ENCODE data around the gene MBTPS1. TPM values are rescaled to one million over a fixed set of nuclear protein-coding genes. Genes with fewer than 3 reads are reported as not detected.

MBTPS1 gene
- total and polyA plus RNA-seq, 2 donors from 2014 or later, result 45.5 to 91.7 TPM

DNA sequence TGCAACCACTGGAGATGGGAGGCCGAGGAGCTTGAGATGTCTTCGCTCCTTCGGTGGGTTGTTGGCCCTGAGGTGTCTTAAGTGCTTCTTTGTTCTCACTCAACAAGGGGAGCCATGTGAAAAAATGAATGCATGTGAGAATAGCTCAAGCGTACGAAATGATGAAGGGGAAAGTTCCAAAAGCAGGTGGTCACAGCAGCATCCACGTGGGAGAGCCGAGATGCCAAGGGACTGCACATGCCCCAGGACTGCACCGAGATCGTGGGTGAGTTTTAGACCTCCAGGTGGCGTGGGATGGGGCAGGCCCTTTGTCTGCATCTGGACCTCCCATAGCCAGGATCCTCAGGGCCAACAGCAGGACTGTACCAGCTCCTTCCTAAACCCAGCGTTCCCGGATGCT is 82.2 kb downstream of the MBTPS1 start:
- Histone ChIP-seq H3K36me3 (ENCODE audit: control insufficient read depth in 2 of 3, insufficient read depth in 3 of 3, low read length in 3 of 3) (no peaks in the 10 kb centered on the region), H3K27ac (ENCODE audit: low read depth in 2 of 2, low read length in 2 of 2) (no peak overlapping the region), H3K27me3 (ENCODE audit: control insufficient read depth, insufficient read depth, low read length) (no peaks in the 10 kb centered on the region), H3K9me3 (ENCODE audit: control insufficient read depth in 2 of 3, insufficient read depth in 1 of 3, low read length in 3 of 3) (peaks cover 0 to 8% (median 0%) of the 10 kb centered on the region in 3 donors), H3K9ac (ENCODE audit: low read length in 3 of 3) (no peak overlapping the region), H3K4me1 (ENCODE audit: control insufficient read depth in 2 of 3, insufficient read depth in 2 of 3, low read depth in 1 of 3, low read length in 3 of 3) (no peaks in the 10 kb centered on the region), H3K4me3 (ENCODE audit: low read length in 3 of 3) (no peak overlapping the region)
- DNase-seq (no peak), FAIRE-seq (no peak)
- intact Hi-C loops (cut with DNase I), result no loop called here
- TF ChIP-seq, protein P1, sequence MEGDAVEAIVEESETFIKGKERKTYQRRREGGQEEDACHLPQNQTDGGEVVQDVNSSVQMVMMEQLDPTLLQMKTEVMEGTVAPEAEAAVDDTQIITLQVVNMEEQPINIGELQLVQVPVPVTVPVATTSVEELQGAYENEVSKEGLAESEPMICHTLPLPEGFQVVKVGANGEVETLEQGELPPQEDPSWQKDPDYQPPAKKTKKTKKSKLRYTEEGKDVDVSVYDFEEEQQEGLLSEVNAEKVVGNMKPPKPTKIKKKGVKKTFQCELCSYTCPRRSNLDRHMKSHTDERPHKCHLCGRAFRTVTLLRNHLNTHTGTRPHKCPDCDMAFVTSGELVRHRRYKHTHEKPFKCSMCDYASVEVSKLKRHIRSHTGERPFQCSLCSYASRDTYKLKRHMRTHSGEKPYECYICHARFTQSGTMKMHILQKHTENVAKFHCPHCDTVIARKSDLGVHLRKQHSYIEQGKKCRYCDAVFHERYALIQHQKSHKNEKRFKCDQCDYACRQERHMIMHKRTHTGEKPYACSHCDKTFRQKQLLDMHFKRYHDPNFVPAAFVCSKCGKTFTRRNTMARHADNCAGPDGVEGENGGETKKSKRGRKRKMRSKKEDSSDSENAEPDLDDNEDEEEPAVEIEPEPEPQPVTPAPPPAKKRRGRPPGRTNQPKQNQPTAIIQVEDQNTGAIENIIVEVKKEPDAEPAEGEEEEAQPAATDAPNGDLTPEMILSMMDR (IDR thresholded peaks at IDR 0.05; ENCODE audit: borderline replicate concordance, extremely low read depth, insufficient read depth), result no peak

DNA sequence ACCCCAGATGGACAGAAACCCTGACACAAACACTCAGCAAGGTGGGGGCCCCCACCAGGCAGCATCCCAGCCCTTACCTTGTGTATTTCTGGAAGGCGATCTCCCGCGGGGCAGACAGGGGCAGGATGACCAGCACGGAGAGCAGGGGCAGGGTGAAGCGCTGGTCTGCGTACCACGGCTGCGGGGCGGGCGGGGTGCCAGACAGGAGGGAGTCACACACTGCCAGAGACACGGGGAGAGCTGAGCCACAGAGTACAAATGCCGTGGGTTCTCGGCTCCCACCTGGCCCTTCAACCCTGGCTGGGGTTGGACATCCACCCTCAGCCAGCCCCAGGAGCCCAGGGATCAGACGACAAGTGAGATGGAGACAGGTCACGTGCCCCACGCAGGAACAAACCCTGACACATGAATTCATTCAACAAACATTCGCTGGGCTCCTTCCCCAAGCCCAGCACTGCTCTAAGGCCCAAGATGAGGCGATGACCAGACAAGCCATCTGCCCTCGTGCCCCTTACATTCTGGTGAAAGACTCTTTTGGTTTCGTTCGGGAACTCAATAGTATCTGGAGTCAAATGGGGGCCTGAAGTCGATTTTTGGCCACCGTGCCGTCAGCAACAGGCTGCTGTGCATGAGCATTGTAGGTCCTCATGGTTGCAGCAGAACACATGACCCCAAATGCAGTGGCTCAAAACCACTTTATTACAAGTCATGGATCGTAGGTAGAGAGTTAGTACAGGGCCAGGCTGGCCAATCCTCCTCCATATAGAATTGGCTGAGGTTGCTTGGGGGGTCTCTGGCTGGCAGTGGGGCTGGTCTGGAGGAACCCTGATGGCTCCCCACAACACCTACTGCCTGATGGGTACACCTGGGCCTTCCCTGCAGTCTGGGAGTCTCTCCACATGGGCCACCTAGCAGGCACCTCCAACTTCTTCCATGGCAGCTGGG is 83.2 kb downstream of the MBTPS1 start:
- H3K4me1 ChIP-seq (ENCODE audit: control insufficient read depth in 2 of 3, insufficient read depth in 2 of 3, low read depth in 1 of 3, low read length in 3 of 3), result no peaks in the 10 kb centered on the region
- TF ChIP-seq, protein P1 (IDR thresholded peaks at IDR 0.05; ENCODE audit: borderline replicate concordance, extremely low read depth, insufficient read depth), result no peak
- no peaks in the 10 kb centered on the region for H3K36me3 ChIP-seq (ENCODE audit: control insufficient read depth in 2 of 3, insufficient read depth in 3 of 3, low read length in 3 of 3)
- intact Hi-C loops (cut with DNase I), result no loop called here
- H3K4me3 ChIP-seq (ENCODE audit: low read length in 3 of 3), result no peak overlapping the region
- peaks cover 0 to 8% (median 0%) of the 10 kb centered on the region in 3 donors for H3K9me3 ChIP-seq (ENCODE audit: control insufficient read depth in 2 of 3, insufficient read depth in 1 of 3, low read length in 3 of 3)
- H3K27ac ChIP-seq (ENCODE audit: low read depth in 2 of 2, low read length in 2 of 2), result no peak overlapping the region
- H3K27me3 ChIP-seq (ENCODE audit: control insufficient read depth, insufficient read depth, low read length), result no peaks in the 10 kb centered on the region
- DNase-seq (no peak), FAIRE-seq (no peak)
- H3K9ac ChIP-seq (ENCODE audit: low read length in 3 of 3), result no peak overlapping the region

DNA sequence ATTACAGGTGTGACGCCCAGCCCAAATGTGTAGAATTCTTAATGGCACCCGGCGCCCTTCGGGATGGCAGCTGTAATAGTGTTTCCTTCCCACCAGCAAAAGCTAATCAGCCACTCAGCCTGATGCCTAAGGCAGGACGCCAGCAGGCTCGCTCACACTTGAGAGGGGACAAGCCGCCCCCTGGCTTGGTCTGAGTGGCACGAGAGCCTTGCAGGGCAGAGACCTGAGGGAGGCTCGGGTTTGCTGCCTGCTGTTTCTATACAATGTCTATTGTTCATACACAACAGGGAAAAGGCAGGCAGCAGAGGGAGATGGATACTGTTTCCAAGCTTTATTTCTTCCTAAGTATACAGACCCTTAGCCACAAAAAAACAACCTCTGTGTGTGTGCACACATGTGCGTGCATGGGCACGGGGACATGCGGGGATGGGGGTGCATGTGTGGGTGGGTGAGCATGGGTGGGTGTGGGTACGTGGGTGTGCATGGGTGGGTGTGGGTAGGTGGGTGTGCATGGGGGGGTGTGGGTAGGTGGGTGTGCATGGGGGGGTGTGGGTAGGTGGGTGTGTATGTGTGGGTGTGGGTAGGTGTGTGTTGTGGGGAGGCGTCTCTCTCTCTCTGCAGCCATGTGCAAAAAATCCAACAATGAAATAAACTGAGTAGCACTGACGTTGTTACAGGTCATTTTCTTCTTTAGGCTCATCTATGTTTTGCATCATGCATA is 84.1 kb downstream of the MBTPS1 start:
- DNase-seq, result no peak
- no peak overlapping the region for H3K27ac ChIP-seq (ENCODE audit: low read depth in 2 of 2, low read length in 2 of 2)
- no peak for FAIRE-seq
- intact Hi-C loops (cut with DNase I), result no loop called here
- no peaks in the 10 kb centered on the region for H3K36me3 ChIP-seq (ENCODE audit: control insufficient read depth in 2 of 3, insufficient read depth in 3 of 3, low read length in 3 of 3)
- H3K9me3 ChIP-seq (ENCODE audit: control insufficient read depth in 2 of 3, insufficient read depth in 1 of 3, low read length in 3 of 3), result peaks cover 0 to 8% (median 0%) of the 10 kb centered on the region in 3 donors
- TF ChIP-seq, protein P1 (IDR thresholded peaks at IDR 0.05; ENCODE audit: borderline replicate concordance, extremely low read depth, insufficient read depth), result no peak
- H3K4me1 ChIP-seq (ENCODE audit: control insufficient read depth in 2 of 3, insufficient read depth in 2 of 3, low read depth in 1 of 3, low read length in 3 of 3), result no peaks in the 10 kb centered on the region
- H3K4me3 ChIP-seq (ENCODE audit: low read length in 3 of 3), result no peak overlapping the region
- H3K27me3 ChIP-seq (ENCODE audit: control insufficient read depth, insufficient read depth, low read length), result no peaks in the 10 kb centered on the region
- H3K9ac ChIP-seq (ENCODE audit: low read length in 3 of 3), result no peak overlapping the region

Data from kidney (tissue), 14 donors.